LoVo (cell line): ENCODE results near the gene ZNF750.

Experiments
- DNase-seq: peaks from one replicate; pipeline ENCODE4 v3.0.0-alpha.2; 2016; ENCODE audit warnings: low spot score

The ZNF750 gene

DNA sequence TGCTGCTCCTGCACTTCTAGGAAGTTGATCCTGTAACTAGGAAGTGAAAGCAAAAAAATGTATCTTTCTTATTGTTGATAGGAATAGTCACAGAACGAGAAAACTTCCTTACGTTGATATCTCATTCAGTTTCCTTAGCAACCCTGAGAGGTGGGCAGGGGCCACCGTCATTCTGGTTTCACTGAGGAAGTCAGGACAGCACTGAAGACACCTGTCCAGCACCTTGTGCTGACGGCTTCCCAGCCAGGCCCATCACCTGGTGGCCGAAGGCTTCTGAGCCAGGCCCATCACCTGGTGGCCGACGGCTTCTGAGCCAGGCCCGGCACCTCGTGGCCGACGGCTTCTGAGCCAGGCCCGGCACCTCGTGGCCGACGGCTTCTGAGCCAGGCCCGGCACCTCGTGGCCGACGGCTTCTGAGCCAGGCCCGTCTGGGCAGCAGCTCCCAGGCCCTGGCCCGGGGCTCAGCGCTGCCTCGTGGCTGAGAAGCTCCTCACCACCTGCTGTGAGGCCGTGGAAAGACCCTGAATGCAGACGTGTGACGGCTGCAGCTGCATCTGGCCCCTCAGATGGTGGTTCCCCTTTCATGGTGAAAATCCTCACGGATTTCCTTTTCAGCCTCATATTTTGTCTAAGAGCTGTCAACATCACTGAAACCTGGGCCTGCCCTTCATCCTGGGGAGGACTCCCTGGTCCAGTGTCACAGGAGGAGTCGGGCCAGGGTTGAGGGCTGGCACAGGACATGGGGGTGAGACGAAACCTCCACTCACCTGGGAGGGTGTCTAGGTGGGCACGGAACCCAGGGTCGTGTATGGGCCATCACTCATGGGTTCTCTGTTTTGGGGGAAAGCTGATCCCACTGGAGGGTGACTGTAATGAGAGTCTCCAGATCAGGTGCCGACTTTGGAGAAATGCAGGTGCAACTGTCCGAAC is 33.0 kb upstream of the ZNF750 start:
- DNase-seq: no peak

DNA sequence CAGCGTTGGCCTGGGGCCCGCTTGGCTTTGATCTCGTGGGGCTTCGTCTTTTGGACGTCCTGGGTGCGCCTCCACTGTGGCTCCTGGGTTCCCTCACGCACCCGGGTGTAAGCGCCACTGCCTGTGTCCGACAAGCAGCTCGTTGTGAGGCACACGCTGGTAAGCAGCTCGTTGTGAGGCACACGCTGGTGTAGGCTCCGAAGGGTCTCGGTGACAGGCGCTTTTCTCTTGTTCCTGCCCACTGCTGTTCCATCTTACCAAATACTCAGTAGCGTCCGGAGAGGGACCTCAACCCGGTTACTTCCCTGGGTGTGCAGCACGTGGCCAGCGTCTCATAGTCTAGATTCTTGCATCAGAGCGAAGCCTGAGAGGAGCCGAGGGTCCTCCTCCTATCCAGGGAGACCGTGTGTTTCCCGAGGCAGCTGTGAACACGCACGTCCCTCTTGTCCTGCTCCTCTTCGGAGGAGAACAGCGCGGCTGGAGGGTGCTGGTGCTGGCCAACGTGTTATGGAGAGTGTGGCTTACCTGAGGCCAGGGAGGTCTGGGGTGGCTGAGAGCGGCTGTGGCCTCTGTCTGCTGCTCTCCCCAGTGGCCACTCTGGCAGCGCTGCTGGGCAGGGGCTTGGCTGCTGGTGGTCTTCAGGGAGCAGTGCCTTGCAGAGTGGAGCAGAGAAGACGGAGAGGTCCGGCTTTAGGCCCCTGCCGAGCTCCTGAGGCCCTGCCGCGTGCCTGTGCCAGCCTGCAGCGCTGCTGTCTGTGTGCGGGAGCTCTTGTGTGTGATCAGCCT is 32.1 kb upstream of the ZNF750 start:
- DNase-seq: no peak

DNA sequence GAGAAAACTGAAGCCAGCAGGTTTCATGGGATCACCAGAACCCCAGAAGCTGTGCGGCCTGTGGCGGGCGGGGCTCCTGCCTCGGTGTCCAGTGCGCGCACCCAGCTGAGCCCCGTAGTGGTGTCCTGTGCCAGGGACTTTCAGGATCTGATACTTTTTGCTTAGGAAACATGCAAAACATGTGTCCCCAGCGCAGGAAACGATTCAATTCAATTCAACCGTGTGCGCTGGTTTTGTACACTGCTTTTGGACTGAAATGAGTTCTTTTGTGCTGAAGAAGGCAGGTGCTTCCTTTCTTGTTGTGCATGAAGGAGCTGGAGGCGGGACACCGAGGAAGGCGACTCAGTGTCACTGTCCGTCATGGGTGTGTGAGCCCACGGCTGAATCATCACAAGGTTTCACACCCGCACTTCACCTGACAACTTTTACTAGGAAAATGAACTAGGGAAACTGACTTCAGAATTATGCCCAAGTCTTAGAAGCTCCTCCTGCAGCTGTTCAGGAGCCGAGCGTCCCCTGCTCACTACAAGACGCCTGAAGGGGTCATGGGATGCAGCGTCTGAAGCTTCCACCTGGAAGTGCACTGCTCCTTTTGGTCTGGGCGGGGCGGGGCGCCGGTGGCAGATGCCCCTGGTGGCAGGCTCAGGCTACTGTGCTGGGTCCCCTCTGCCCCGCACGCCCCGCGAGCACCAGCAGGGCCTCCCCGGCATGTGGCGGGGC is 31.4 kb upstream of the ZNF750 start:
- DNase-seq: no peak

GRCh38 chr17:82870541-82870940 is 30.7 kb upstream of the ZNF750 start:
- no peak for DNase-seq

DNA sequence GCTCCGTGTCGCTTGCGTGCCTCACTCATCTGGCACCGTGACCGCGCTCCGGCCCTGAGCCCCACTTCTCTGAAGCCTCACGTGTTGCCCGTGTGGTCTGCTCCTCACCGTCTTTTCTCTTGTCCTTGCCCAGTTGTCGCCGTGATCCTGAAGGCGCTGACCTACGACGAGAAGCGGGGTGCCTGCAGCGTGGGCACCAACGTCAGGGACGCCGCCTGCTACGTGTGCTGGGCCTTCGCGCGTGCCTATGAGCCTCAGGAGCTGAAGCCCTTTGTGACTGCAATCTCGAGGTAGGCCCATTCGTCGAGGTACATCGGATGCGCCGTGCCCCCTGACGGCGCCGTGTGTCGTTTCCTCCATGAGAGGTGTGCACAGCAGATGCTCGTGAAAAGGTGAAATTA is 30.3 kb upstream of the ZNF750 start:
- DNase-seq: no peak

GRCh38 chr17:82869536-82869935 is 29.7 kb upstream of the ZNF750 start:
- DNase-seq: no peak

DNA sequence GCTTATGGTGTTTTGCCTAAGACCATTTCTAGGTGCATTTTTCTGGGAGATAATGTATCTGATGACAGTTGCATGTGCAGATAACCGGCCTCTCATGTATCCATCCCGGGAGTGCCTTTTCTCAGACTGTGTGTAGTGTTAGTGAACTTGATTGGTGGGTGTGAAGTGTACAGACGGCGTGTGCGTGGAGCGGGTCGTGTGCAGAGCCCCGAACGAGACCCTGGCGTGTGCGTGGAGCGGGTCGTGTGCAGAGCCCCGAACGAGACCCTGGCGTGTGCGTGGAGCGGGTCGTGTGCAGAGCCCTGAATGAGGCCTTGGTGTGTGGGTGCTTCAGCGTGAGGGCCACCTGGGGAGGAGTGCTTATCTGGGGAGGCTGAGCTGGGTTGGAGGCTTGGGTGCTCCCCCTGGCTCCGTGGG is 28.9 kb upstream of the ZNF750 start:
- no peak for DNase-seq

- no peak for DNase-seq
These were observed 28.0 kb upstream of the ZNF750 start for GRCh38 chr17:82867763-82868325.

DNA sequence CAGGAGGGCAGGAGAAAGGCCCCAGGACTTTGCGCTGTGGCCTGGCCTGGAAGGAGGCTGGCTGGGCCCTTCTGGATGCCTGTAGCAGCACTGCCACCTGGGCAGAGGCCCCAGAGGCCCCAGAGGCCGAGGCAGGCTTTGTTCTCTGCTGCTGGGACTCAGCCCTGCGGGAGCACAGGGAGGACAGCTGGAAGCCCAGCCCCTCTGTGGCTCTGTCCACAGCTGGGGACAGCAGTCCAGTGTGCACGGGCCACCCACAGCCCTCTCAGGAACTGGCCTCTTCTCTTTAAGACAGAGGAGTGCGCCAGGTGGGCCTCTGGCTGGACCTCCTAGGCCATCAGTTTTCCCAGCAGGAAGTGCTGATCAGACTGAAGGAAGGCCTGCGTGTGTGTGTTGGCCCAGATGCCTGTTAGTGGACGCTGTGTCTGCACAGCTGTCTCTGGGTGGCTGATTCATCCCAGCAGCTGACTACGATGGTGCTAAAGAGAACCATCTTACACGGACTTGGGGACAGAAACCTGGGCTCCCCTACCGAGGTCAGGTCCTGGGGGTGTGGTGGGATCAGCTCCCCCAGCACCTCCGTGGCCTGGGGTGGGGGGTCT is 26.9 kb upstream of the ZNF750 start:
- no peak for DNase-seq

DNA sequence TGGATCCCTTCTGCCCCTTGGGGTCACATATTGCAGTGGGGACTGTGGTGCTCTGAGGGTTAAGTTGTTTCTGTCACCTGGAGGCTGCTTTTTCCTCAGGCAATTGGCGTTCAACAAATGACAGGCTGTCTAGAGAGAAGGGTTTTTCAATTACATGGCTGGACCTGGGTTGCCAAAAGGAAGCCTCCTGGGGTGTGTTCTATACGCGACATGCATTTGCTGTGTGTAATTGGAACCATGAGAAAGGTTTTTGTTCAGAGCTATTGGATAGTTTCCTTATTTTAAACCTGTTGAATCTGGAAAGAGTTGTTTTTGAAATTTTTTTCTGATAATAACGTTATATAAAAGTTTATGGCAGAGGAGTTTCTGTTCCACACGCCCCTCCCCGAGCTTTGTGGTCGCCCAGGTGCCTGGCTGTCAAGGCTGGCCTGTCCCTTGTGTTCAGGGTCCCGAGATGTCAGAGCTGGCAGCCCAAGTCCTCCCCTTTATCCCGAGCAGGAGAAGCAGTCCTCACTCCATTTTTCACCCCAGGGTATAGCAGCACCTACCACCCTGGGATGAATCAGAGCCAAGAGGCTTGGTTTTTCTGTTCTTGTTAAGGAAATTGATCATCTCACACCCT is 26.1 kb upstream of the ZNF750 start:
- DNase-seq: no peak

GRCh38 chr17:82865274-82865673 is 25.5 kb upstream of the ZNF750 start:
- no peak for DNase-seq

GRCh38 chr17:82864713-82865248 is 25.0 kb upstream of the ZNF750 start:
- DNase-seq: no peak

DNA sequence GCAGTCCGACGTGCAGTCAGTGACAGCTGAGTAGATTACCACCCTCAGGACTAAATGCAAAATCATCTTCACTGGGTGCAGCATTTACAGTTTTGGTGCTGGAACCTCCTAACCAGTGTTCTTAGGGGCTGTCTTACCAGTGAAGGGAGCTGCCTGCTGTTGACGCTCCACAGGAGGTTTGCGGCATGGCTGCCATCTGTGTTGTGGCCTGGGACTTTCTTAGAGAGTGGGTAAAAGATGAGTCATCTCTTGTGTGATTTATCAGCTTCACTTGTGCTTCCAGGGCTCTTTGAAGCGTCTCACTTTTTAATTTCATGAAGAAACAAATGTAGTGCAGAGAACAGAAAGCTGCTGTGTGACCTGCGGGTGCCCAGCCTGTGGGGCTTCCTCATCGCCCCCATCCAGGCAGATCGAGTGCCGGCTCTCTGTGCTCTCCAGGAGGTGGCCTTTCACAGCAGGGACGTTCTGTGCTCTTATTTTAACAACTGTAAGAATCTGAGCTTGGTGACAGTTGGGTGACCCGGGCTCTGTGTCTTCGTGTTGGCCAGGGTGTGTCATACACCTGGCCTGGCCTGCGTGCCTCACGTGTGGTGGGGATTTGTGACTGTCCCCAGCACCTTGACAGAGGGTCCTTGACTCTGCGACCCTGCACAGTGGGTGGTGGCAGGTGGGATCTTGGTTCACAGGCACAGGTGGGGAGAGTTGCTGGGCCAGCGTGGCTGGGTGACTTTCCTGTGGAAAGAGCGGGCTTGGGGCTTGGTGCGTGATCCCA is 24.3 kb upstream of the ZNF750 start:
- DNase-seq: no peak

DNA sequence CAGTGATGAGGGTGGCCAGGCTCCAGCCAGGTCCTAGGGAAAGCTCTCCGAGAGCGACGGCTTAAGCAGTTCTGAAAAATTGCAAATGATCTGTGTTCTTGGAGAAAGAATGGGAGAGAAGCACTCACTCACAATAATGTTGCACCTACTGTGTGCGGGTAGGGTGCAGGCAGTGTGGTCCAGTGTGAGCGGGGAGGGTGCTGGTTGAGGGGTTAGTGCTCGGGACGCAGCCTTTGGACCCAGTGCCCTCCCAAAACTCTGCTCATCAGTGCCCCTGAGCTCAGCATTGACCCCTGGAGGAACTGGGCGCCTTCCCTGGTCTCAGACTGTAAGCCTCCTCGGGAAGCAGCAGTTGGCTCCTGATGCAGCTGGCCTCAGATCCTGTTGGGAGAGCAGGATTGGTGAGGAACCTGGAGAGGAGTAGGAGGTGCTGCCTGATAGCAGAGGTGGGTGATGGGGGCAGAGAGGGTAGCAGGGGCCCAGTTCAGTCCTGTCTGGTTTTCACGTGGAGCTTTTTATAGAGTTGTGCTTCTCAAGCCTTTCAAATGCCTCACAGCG is 23.6 kb upstream of the ZNF750 start:
- no peak for DNase-seq

GRCh38 chr17:82862737-82863382 is 23.0 kb upstream of the ZNF750 start:
- DNase-seq: no peak

DNA sequence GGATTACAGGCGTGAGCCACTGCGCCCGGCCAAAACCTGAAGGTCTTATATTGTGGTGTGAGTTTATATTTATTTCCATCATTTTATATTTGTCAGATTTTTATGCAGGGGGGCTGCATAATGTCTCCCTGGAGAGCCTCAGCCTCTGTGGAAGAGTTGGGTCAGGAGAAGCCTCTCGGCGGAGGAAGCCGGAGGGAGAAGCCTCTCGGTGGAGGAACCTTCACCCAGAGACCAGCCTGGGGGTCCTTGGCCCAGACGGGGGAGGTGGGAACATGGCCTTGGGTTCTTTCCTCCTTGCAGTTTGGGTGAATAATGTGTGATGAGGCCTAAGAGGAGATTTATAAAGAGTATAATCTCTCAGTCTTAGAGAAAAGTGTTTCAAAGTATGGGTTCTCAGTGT is 22.4 kb upstream of the ZNF750 start:
- no peak for DNase-seq

DNA sequence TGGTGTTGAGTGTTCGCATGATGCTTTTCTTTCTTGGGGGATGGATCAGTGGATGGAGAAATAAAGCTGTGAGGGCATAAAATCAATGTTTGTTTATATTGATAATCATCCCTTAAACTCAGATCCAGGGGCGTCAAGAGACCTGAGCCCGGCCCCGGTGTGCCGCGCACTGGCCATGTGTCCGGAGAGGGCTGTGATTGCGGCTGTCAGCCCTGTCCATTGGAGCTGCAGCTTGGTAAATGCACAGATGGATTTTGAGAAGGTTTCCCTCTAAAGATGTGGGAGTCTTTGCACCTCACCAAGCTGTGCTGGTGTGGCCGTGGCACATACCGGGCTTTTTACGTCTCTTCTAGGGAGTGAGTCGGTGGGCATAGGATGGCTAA is 21.6 kb upstream of the ZNF750 start:
- DNase-seq: no peak

DNA sequence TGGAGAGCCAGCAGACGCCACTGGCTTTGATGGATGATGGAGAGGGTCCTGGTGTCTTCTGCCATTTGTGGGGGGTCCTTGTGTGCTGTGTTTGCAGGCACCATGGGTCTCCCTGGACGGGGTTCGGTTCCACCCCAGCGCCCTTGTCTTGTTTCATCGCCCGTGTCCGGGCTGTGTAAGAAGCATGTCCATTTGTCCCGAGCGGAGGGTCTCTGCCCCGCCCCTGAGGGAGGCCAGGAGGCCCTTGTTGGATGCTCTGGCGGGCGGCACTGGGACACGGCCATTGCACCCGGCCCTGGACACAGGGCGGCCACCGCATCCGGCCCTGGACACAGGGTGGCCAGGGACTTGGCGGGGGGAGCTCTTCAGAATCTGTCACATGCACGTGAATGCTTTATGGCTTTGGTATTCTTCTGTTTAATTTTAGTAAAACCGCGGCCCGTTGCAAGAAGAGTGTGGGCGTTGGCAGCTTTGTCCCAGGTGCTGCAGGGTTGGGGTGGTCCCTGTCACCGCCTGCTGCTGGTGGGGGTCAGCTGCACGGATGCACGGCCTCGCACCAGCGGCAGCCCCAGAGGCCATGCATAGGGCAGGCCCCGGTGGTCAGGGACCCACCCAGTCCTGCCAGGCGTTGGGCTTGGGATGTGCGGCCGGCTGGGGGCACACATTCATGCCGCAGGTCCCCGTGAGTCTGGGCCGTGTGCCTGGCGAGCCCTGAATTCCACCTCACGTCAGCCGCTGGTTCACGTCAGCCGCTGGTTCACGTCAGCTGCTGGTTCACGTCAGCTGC is 21.0 kb upstream of the ZNF750 start:
- no peak for DNase-seq
